GM23338 (cell line): ENCODE data around the gene PRKAR1B.

ENCODE experiments used
- EZH2 ChIP-seq: fragments of 200-600 bp; sonication (generic); IDR thresholded peaks from one replicate; pipeline ENCODE4 v1.8.0; 2017; ENCODE audit warnings: antibody characterized with exemption, mild to moderate bottlenecking, low read depth; ENCODE audit not compliant: unreplicated experiment
- EZH2phosphoT487 ChIP-seq: fragments of 200-600 bp; sonication (generic); IDR thresholded peaks from one replicate; pipeline ENCODE4 v1.8.1; 2018; ENCODE audit warnings: antibody characterized with exemption; ENCODE audit not compliant: unreplicated experiment
- POLR2AphosphoS5 ChIP-seq: IDR thresholded peaks from 2 replicates; pipeline ENCODE4 v1.6.1; 2016; ENCODE audit warnings: antibody characterized with exemption, low read depth
- TF ChIP-seq, protein P1 (sequence below), 2 experiments: fragments of 200-600 bp in 1 of 2; sonication (generic) in 1 of 2; conservative IDR thresholded peaks; 2 replicates each; pipeline versions ENCODE4 v1.5.1 to v1.6.1; 2016 to 2017; ENCODE audit warnings: antibody characterized with exemption in 2 of 2, low read depth in 2 of 2, mild to moderate bottlenecking in 2 of 2, moderate library complexity in 1 of 2
- TF ChIP-seq, protein P2 (sequence below): IDR thresholded peaks from one replicate; pipeline ENCODE4 v1.6.1; 2018; ENCODE audit warnings: antibody characterized with exemption; ENCODE audit not compliant: unreplicated experiment

DNA sequence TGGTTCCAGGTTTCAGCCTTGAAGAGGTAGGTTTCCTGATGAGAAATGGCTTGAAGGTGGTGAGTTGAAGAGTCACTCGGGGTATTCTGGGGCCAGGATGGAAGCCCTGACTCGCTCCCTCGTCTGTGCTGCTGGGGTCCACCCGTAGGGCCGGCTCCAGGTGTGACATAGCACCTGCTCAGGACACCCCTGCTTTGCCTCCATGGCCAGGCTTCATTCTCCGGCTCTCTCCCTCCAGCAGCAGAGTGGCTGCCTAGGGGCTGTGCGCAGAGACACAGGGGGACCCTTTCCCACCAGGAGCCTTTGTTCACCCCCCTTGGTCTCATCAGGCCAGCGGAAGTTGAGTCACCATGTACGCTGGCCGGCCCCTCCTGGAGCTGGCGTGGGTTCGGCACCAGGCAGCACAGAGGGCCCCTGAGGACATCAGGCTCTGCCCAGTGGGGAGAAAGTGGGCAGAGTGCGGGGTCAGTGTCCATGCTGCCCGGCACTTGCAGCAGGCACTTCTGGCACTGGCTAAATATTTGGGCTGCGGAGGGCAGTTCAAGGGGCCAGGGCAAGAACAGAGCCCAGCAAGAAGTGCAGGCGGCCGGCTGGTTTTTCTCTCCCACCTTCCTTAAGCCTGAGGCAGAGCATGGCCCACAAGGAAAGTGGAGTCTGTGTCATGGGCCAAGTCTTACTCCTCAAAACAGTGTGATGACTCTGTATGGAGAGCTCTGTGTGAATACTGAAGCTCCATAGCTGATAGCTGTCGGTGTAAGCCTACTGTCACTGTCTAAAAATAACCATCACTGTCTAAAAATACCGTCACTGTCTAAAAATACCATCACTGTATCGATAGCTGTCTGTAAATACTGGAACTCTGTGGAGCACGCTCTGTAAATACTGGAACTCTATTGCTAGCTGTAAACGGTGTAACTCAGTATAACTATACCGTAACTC is 3.7 kb upstream of the PRKAR1B start:
- TF ChIP-seq, protein P1, sequence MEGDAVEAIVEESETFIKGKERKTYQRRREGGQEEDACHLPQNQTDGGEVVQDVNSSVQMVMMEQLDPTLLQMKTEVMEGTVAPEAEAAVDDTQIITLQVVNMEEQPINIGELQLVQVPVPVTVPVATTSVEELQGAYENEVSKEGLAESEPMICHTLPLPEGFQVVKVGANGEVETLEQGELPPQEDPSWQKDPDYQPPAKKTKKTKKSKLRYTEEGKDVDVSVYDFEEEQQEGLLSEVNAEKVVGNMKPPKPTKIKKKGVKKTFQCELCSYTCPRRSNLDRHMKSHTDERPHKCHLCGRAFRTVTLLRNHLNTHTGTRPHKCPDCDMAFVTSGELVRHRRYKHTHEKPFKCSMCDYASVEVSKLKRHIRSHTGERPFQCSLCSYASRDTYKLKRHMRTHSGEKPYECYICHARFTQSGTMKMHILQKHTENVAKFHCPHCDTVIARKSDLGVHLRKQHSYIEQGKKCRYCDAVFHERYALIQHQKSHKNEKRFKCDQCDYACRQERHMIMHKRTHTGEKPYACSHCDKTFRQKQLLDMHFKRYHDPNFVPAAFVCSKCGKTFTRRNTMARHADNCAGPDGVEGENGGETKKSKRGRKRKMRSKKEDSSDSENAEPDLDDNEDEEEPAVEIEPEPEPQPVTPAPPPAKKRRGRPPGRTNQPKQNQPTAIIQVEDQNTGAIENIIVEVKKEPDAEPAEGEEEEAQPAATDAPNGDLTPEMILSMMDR (conservative IDR thresholded peaks at IDR 0.05; ENCODE audit: low read depth in 2 of 2), result no peak
- TF ChIP-seq EZH2 (no peak), POLR2AphosphoS5 (no peak), EZH2phosphoT487 (no peak)
- TF ChIP-seq, protein P2, sequence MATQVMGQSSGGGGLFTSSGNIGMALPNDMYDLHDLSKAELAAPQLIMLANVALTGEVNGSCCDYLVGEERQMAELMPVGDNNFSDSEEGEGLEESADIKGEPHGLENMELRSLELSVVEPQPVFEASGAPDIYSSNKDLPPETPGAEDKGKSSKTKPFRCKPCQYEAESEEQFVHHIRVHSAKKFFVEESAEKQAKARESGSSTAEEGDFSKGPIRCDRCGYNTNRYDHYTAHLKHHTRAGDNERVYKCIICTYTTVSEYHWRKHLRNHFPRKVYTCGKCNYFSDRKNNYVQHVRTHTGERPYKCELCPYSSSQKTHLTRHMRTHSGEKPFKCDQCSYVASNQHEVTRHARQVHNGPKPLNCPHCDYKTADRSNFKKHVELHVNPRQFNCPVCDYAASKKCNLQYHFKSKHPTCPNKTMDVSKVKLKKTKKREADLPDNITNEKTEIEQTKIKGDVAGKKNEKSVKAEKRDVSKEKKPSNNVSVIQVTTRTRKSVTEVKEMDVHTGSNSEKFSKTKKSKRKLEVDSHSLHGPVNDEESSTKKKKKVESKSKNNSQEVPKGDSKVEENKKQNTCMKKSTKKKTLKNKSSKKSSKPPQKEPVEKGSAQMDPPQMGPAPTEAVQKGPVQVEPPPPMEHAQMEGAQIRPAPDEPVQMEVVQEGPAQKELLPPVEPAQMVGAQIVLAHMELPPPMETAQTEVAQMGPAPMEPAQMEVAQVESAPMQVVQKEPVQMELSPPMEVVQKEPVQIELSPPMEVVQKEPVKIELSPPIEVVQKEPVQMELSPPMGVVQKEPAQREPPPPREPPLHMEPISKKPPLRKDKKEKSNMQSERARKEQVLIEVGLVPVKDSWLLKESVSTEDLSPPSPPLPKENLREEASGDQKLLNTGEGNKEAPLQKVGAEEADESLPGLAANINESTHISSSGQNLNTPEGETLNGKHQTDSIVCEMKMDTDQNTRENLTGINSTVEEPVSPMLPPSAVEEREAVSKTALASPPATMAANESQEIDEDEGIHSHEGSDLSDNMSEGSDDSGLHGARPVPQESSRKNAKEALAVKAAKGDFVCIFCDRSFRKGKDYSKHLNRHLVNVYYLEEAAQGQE, result no peak
